ENCODE results near the gene OR52D1.

OR52D1 gene

GRCh38 chr11:5514841-5515240 lies 26.4 kb downstream of the OR52D1 start:
- DNase-seq: no peak

- no peak for DNase-seq
Observed at GRCh38 chr11:5516599-5516998, 28.1 kb downstream of the OR52D1 start, which contains the start of gene UBQLNL. Gene UBQLNL (minus strand): TSS chr11:5516699. CDS start chr11:5516441, 258 bp downstream.

DNA sequence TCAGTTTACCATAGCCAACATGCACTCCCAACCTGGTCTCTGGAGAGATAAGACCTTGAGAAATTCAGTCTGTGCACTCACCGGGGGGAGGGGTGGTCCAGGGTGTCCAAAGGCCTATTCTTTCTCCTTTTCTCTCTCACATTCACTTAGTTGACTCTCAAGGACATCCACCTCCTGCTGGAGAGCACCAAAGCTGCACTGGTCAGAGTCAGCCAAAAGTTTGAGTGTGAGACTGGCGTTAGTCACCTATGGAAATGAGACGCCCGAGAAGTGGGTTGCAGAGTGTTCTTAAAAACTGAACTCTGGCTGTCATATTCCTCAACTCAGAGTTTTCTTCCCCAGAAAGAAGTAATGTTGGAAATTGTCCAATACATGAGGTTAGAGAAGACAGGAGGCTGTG lies 33.1 kb downstream of the OR52D1 start:
- no peak for DNase-seq

GRCh38 chr11:5522308-5522707 lies 33.8 kb downstream of the OR52D1 start:
- no peak for DNase-seq

GRCh38 chr11:5524756-5525155 lies 36.3 kb downstream of the OR52D1 start:
- no peak for DNase-seq

GRCh38 chr11:5527716-5528115 lies 39.2 kb downstream of the OR52D1 start:
- DNase-seq: no peak

GRCh38 chr11:5528495-5528894 lies 40.0 kb downstream of the OR52D1 start:
- DNase-seq: no peak

GRCh38 chr11:5531053-5531831 lies 42.8 kb downstream of the OR52D1 start:
- no peak for DNase-seq

DNA sequence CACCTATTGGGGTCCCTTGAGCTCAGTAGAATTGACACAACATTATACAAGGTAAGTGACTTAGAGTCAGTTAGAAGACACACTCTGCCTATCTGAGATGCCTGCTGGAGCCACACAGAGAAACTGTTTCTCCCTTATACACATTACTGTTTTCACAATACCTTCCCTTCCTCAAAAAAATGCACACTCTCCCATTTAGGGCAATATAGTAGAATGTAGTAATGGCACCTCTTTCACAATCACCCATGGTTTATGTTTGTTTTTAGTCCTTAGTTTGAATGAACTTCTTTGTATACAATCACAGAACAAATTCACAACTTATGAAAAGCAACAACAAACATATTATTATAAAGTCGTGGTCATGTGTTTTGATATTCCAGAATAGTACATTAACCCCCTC lies 45.6 kb downstream of the OR52D1 start:
- no peak for DNase-seq

GRCh38 chr11:5536482-5536881 lies 48.0 kb downstream of the OR52D1 start:
- DNase-seq: no peak
